Astrocyte of the spinal cord (primary cell): ENCODE data around the gene RHBDF2.

ENCODE experiments used
- DNase-seq: peaks from one replicate; pipeline ENCODE4 v3.0.0; 2011; ENCODE audit warnings: low read depth, low spot score
- H3K4me3 ChIP-seq: 2 replicates; pipeline ENCODE4 v1.5.1; 2011; ENCODE audit warnings: low read depth, mild to moderate bottlenecking, low read length, moderate library complexity
- in situ Hi-C: cut with HindIII; loops from 2 replicates; pipeline ENCODE4 v1.10.0; 2017; ENCODE audit warnings: low sequenced_read_pairs
- TF ChIP-seq, protein P1 (sequence below): IDR thresholded peaks from 2 replicates; pipeline ENCODE4 v1.5.1; 2012; ENCODE audit warnings: low read depth, mild to moderate bottlenecking, low read length, inconsistent platforms

The RHBDF2 gene

DNA sequence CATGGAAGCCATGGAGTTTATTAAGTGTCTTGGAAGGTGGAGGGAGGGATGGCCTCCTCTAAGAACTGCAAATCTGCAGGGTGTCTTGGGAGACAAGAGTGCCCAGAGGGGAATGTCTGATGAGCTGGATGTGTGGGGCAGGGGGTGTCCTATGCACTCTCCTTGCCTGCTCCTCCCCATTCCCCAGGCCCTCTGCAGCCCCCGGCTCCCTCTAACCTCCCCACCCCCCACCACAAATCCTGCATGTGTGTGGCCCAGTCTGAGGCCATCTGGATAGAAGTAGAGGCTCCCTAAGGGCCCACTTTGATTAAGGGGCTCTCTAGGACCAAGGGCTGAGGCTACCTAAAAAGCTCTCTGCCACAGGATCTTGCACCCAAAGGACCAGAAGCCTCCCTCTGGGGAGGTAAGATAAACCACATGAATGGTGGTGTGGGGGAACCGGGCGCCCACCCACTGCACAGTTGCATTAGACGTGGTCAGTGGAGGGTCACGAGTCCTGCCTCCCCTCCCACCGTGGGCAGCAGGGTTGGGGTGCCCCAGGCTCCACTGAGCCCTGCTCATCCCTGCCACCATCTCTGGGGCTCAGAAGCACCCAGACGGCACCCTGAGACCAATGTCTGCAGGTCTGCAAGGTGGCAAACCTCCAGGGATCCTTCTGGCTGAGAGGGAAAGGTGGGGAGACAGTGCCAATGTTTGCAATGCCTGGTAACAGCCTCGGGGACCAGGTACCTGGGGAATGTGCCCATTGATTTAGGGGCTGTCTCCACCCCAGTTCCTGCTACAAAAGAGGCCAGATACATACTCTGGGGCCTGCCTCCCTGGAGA lies 33.2 kb downstream of the RHBDF2 start:
- TF ChIP-seq, protein P1, sequence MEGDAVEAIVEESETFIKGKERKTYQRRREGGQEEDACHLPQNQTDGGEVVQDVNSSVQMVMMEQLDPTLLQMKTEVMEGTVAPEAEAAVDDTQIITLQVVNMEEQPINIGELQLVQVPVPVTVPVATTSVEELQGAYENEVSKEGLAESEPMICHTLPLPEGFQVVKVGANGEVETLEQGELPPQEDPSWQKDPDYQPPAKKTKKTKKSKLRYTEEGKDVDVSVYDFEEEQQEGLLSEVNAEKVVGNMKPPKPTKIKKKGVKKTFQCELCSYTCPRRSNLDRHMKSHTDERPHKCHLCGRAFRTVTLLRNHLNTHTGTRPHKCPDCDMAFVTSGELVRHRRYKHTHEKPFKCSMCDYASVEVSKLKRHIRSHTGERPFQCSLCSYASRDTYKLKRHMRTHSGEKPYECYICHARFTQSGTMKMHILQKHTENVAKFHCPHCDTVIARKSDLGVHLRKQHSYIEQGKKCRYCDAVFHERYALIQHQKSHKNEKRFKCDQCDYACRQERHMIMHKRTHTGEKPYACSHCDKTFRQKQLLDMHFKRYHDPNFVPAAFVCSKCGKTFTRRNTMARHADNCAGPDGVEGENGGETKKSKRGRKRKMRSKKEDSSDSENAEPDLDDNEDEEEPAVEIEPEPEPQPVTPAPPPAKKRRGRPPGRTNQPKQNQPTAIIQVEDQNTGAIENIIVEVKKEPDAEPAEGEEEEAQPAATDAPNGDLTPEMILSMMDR, result no peak

DNA sequence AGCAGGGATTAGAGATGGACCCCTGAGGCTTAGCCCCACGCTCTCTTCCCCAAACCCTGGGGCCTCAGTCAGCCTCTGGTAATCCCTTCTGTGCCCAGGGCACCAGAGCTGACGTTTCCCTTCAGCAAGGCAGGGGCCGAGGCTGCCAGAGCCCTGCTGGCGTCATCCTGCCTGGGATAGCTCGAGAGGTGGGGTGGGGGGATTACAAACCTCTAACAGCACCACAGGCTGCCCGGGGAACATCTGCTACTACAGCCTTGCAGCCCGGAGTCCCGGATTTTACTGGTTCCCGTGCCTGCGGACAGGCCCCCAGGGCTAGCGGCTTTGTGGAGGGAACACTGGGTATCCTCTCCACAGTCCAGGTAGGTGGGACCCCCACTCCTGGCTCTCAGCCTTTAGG lies 33.9 kb downstream of the RHBDF2 start, which contains the start of gene AANAT:
AANAT (plus strand) TSS at position 238 of the 400 bp plus-strand sequence. CDS start 1,144 bp downstream, outside the sequence.
- no peak within 1 kb of the TSS for H3K4me3 ChIP-seq
- TF ChIP-seq, protein P1, result no peak
- in situ Hi-C loops, result no loop called here
- no peak for DNase-seq

More for the DNA sequence above, 33.2 kb downstream of the RHBDF2 start:
- in situ Hi-C loops, result no loop called here
- no peak overlapping the region for H3K4me3 ChIP-seq
- no peak for DNase-seq

DNA sequence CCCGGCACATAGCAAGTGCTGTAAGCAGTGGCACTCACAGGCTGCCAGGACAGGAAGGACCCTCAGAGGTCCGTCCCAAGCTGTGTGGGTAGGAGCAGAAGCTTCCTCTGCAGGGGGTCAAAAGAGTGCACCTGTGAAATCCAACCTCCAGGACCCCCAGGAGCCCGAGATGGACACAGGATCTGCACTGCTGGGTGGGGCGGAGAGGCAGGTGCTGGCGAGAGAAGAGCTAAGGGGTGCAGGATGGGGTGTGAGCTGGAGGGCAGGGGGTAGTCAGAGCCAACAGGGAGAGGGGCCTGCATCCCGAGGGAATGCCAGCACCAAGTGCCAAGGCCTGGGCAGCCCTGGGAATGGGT lies 34.5 kb downstream of the RHBDF2 start:
- no peak for DNase-seq
- in situ Hi-C loops, result no loop called here
- TF ChIP-seq, protein P1, result no peak
- no peak overlapping the region for H3K4me3 ChIP-seq

DNA sequence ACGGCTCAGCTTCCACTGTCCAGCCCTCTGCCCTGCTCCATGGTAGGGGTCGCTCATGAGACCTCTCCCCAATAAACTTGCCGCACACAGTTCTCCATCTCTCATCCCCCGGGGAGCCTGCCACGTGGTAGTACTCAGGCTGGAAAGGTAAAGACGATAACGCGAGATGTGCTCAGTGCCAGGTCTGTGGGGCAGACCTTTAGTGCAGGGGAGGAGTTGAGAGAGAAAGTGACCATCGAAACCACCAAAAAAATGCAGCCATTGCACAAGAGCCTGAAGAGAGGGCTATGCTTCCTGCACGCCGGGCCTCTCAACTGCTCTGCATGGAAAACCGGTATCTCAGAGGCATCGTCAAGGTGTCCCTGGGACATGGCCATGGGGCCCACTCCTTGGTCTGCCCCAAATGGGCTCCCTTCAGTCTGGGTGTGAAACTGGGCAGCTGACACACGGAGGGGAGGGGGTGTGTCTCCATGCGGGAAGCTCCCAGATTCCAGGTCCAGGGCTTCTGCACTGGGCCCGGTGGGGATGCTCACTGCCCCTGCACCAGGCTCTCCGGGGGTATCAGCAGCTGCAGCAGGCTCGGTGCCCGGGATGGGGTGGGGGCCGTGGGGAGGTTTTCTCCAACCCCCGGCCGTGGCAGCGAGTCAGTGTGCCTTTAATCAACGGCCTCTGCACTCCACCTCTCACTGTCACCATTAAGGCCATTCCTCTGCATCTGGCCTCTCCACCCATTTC lies 38.5 kb downstream of the RHBDF2 start:
- in situ Hi-C loops, result no loop called here
- TF ChIP-seq, protein P1, result no peak
- DNase-seq, result no peak
- no peak overlapping the region for H3K4me3 ChIP-seq

DNA sequence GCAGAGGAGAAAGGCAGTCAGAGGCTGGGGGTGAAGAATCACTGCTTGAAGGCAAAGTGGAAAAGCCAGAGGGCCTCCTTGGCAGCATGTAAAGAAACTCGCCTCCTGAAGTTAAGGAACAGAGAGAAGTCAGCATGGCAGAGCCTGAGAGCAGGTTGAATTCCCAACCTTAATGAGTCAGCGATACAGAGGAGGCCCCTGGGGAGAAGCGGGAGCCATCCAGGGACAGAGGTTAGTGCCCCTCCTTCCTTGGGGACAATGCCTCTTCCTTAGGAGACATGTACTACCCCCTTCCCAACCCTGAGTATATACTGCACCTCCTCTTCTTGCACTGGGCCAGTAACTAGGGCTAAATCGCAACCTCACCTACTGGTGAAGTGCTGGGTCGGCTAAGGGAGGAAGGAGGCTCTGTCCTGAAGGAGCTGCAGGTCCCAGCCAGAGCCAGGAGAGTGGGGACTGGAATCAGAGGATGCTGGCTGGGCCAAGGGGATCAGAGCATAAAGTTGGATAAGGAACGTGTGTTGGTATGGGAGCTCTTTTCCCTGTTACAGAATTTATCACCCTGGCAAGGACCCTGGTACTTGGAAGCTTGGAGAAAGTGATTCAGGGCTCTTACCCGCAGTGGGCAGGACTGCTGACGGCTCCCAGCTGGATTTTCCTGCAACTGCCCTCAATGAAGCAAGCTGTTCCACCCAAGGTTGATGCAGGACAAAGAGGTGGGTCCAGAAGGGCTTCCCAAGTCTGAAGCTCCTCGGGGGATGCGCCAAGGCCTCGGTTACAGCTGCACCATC lies 39.3 kb downstream of the RHBDF2 start:
- DNase-seq, result no peak
- H3K4me3 ChIP-seq, result no peak overlapping the region
- TF ChIP-seq, protein P1, result no peak
- in situ Hi-C loops, result no loop called here

DNA sequence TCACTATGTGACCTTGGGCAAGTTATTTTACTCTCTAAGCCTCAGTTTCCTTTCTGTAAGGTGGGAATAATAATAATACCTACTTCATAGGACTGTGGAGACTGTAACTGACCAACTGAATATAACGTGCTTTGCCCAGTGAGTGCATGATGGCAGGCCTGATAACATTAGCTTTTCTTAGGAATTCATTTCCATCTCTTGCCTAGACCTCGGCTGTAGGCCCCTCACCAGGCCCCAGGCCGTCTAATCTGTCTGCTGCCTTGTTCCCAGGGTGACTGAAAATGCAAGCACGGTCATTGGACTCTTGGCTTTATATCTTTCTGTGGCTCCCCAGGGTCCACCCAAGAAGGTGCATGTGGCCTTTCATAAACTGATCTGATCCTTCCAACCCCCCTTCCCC lies 41.5 kb downstream of the RHBDF2 start:
- no peak overlapping the region for H3K4me3 ChIP-seq
- TF ChIP-seq, protein P1, result no peak
- DNase-seq, result no peak
- in situ Hi-C loops, result no loop called here
